Naive B cell (primary cell): Measurements from ENCODE around the gene NDUFS8. TPM values are rescaled to one million over a fixed set of nuclear protein-coding genes. Genes with fewer than 3 reads are reported as not detected.

Experiments used
- ATAC-seq, 2 donors: fragments of 150-1000 bp; cut with Tn5 transposase; 2 replicates each; pipeline ENCODE4 v1.10.0; 2021; ENCODE audit warnings: low read depth in 2 of 2, mild to moderate bottlenecking in 2 of 2, moderate library complexity in 2 of 2
- DNase-seq: peaks from one replicate; pipeline ENCODE4 v3.0.0; 2022
- H3K27ac Mint-ChIP-seq, 6 donors: one replicate each; pipeline ENCODE4 v1.8.0; 2020 to 2022; ENCODE audit warnings: mild to moderate bottlenecking in 6 of 6, mixed read lengths in 6 of 6, moderate library complexity in 5 of 6, inconsistent platforms in 2 of 6
- H3K27me3 Mint-ChIP-seq, 3 donors: one replicate each; pipeline ENCODE4 v1.8.0; 2021 to 2022; ENCODE audit warnings: mixed read lengths in 3 of 3, mild to moderate bottlenecking in 1 of 3
- H3K36me3 Mint-ChIP-seq, 2 donors: one replicate each; pipeline ENCODE4 v1.8.0; 2020 to 2022; ENCODE audit warnings: mixed read lengths in 2 of 2, inconsistent platforms in 1 of 2, mild to moderate bottlenecking in 1 of 2
- H3K4me1 Mint-ChIP-seq, 3 donors: one replicate each; pipeline ENCODE4 v1.8.0; 2020 to 2022; ENCODE audit warnings: mixed read lengths in 3 of 3, inconsistent platforms in 1 of 3, mild to moderate bottlenecking in 1 of 3, moderate library complexity in 1 of 3
- H3K4me3 Mint-ChIP-seq, 8 donors: one replicate each; pipeline ENCODE4 v1.8.0; 2020 to 2022; ENCODE audit warnings: mild to moderate bottlenecking in 8 of 8, mixed read lengths in 8 of 8, moderate library complexity in 8 of 8, inconsistent platforms in 2 of 8
- H3K9me3 Mint-ChIP-seq, 7 donors: one replicate each; pipeline ENCODE4 v1.8.0; 2020 to 2022; ENCODE audit warnings: mixed read lengths in 7 of 7, mild to moderate bottlenecking in 5 of 7, inconsistent platforms in 2 of 7, moderate library complexity in 1 of 7
- polyA plus RNA-seq, 6 donors: library from polyadenylated mRNA; unstranded; fragments of 300-500 nt; fragmentation: Illumina TruSeq; gene quantifications; one replicate each; pipeline ENCODE4 v1.2.3, GENCODE V29; 2021; ENCODE audit warnings: low read depth in 6 of 6

NDUFS8 gene
- polyA plus RNA-seq, 6 donors from 2014 or later: 110 to 130 (median 119) TPM

DNA sequence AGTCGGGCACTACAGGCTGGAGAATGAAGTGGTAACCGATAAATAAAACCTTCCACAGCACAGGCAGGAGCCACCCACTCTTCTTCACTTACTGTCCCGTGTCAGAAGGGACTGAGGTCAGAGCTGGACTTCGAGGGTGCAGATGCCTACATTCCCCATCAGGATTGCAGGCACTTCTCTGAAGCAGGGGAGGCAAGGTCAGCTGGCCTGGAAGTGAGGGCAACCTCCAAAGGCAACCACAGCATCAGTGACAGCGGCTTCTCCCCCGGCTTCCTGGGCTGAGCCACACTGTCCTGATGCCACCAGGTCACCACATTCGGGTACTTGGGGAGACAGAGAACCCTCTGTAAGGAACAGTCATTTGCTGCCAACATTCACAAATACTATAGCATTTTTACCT is 31.0 kb downstream of the NDUFS8 start:
- Mint-ChIP-seq H3K4me3 (no peak overlapping the region), H3K36me3 (peaks cover 18 to 21% of the 10 kb centered on the region in 2 donors), H3K27me3 (no peaks in the 10 kb centered on the region), H3K9me3 (no peaks in the 10 kb centered on the region), H3K27ac (no peak overlapping the region), H3K4me1 (no peaks in the 10 kb centered on the region)
- DNase-seq (no peak), ATAC-seq (no peak)

DNA sequence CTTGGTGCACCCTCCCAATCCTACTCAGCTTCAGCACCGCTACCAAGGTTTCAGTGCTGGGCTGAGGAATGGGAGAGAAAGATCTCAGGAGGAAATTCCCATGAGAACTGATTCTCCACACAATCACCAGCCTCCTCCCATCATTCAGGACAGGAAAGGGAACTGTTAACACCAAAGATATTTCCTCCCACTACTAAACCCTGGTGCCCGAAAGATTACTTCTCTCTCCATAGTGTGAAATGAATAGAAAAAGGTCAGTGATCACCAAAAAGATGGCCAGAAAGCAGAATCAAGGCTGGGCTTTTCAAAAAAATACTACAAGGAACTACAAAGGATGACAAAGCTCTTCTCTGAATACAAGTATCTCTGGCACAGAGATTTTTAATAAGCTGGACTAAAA is 34.4 kb downstream of the NDUFS8 start:
- ATAC-seq: no peak

DNA sequence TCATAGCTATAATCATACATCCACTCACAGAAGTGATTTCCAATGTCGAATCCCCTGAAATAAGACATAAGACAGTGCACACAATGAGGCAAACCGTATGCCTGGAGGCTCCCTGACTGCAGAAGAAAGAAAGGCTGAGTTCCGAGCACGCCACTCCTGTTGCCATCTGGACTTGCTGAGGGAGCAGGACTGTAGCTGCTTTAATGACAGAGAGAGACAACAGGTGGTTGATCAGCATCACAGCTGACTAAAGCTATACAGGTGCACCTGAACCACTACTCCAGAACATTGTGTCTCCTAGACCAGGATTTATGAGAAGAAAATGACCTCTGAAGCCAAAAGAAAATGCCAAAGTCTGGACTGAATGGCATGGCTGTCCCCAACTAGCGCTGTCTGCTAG is 35.4 kb downstream of the NDUFS8 start:
- Mint-ChIP-seq H3K4me3 (no peak overlapping the region), H3K27me3 (no peaks in the 10 kb centered on the region), H3K27ac (no peak overlapping the region), H3K9me3 (no peaks in the 10 kb centered on the region), H3K36me3 (peaks cover 34 to 35% of the 10 kb centered on the region in 2 donors), H3K4me1 (no peaks in the 10 kb centered on the region)
- ATAC-seq: no peak
- no peak for DNase-seq

More for the DNA sequence above, 34.4 kb downstream of the NDUFS8 start:
- no peak overlapping the region for H3K4me3 Mint-ChIP-seq
- peak overlapping the region in 1 of 6 donors; percentile 40 for H3K27ac Mint-ChIP-seq
- H3K36me3 Mint-ChIP-seq: peaks cover 25 to 35% of the 10 kb centered on the region in 2 donors
- no peaks in the 10 kb centered on the region for H3K9me3 Mint-ChIP-seq
- no peaks in the 10 kb centered on the region for H3K27me3 Mint-ChIP-seq
- DNase-seq: no peak
- H3K4me1 Mint-ChIP-seq: no peaks in the 10 kb centered on the region

DNA sequence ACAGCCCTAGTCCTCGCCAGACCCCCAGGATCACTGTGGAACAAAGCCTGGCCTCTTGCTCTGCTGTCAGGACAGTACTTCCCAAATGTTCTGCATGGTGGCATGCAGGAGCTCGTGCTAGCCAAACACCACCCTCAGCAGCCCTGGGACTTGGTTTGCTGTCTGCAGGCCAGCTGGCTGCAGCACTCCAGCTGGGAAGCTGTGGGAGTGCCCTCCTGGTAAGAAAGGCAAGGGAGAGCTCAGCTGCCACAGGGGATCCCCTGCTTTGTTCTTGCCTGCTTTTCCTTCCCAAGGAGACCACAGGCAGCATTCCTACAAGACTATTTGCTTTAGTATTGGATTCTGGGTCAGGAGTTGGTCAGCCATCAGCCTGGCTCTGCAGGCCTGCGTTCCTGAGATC is 36.3 kb downstream of the NDUFS8 start:
- ATAC-seq: no peak
- H3K4me1 Mint-ChIP-seq: peaks cover 0 to 8% (median 0%) of the 10 kb centered on the region in 3 donors
- H3K9me3 Mint-ChIP-seq: no peaks in the 10 kb centered on the region
- H3K27ac Mint-ChIP-seq: no peak overlapping the region
- H3K36me3 Mint-ChIP-seq: peaks cover 34 to 35% of the 10 kb centered on the region in 2 donors
- DNase-seq: no peak
- H3K4me3 Mint-ChIP-seq: no peak overlapping the region
- no peaks in the 10 kb centered on the region for H3K27me3 Mint-ChIP-seq

DNA sequence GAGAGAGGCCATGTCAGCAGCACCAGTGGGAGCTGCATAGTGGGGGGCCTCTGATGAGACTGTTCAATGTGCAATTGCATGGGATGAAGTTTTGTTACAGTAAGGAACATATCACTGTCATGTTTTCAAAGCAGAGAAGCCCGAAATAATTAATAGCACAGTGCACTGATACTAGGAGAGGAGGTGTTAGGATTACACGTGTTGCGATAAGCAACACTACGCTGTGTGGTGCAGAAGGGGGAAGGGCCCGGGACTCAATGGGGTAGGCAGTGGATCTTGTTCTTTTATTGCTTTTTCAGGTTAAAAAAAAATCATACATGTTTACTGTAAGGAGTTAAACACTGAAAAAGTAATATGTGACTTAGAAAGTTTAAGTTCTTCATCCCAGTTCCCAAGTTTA is 37.5 kb downstream of the NDUFS8 start:
- H3K4me3 Mint-ChIP-seq: no peak overlapping the region
- H3K36me3 Mint-ChIP-seq: peaks cover 34 to 35% of the 10 kb centered on the region in 2 donors
- H3K4me1 Mint-ChIP-seq: peaks cover 0 to 9% (median 0%) of the 10 kb centered on the region in 3 donors
- no peak for ATAC-seq
- no peak for DNase-seq
- H3K9me3 Mint-ChIP-seq: no peaks in the 10 kb centered on the region
- H3K27me3 Mint-ChIP-seq: no peaks in the 10 kb centered on the region
- H3K27ac Mint-ChIP-seq: peak overlapping the region in 1 of 6 donors; percentile 20

DNA sequence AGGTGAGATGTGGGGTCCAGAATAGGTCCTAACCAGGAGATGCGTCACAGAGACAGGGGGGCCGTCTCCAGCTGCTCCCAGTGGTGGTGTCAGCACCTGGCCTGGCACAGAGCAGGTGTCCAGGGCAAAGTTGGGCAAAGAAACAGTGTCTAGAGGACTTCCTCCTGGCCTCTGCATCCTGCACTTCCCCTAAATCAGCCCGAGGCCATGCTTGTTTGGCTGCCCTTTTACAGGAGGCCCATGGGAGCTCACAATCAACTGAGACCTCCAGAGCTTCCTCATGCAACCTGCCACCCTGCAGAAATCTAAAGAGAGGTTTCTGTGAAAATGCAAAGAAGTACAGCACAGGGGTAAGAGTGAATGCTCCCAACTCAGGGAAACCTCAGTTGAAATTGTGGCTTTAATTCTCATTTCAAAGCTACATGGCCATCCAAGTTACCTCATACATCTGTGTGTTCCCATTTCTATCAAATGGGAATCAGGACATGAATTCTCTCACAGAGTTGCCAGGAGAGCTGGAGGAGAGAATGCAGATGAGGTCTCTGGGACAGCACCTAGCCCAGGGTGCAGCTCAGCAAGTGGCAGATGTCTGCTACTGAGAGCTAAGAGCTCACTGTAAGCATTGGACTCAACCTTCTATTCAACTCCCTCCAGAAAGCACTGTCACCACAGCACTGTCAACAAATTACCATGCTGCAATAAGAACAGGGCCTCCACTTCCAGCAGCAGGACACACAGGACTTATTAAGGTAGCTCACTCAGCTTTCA is 41.0 kb downstream of the NDUFS8 start:
- Mint-ChIP-seq H3K4me3 (no peak overlapping the region), H3K36me3 (peaks cover 19 to 28% of the 10 kb centered on the region in 2 donors), H3K4me1 (peaks cover 0 to 9% (median 0%) of the 10 kb centered on the region in 3 donors), H3K27me3 (no peaks in the 10 kb centered on the region), H3K9me3 (no peaks in the 10 kb centered on the region), H3K27ac (peak overlapping the region in 4 of 6 donors; percentile 54 to 70 (median 64))
- DNase-seq (no peak), ATAC-seq (no peak)

DNA sequence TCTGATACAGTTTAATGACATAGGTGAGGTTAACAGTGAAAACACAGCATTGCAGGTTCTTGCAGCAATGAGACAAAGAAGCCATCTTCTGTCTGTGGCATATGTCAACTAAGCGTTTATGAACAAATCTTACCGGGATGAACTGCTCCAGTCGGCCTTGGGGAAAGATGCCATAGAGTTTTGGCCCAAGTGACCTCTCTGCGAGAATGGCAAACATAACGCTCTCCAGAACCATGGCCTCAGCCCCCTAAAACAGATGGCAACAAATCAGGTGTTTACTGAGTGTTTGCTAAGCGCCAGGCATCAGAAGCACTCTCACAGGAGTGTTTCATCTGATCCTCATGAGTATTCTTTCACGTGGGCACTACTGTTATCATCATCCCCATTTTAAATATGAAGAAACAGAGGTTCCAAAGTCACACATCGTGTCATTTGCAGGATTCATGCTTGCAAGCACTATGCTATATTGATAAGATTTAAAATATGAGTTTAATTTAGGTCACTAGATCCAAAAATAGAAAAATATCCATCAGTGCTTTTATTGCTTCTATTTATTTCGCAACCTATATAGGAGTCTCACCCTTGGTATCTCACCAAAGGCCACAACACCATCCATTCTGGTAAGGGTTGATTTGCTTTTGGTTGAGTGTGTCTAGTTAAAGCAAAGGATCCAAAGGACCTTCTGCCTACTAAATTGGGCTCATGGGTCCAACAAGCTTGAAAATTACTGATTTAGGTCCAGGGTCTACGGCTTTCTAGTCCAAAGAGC is 44.3 kb downstream of the NDUFS8 start:
- H3K27ac Mint-ChIP-seq: no peak overlapping the region
- no peaks in the 10 kb centered on the region for H3K9me3 Mint-ChIP-seq
- H3K4me1 Mint-ChIP-seq: peaks cover 5 to 22% (median 14%) of the 10 kb centered on the region in 3 donors
- no peaks in the 10 kb centered on the region for H3K27me3 Mint-ChIP-seq
- peaks cover 7 to 18% of the 10 kb centered on the region in 2 donors for H3K36me3 Mint-ChIP-seq
- H3K4me3 Mint-ChIP-seq: no peak overlapping the region
- no peak for ATAC-seq
- no peak for DNase-seq

DNA sequence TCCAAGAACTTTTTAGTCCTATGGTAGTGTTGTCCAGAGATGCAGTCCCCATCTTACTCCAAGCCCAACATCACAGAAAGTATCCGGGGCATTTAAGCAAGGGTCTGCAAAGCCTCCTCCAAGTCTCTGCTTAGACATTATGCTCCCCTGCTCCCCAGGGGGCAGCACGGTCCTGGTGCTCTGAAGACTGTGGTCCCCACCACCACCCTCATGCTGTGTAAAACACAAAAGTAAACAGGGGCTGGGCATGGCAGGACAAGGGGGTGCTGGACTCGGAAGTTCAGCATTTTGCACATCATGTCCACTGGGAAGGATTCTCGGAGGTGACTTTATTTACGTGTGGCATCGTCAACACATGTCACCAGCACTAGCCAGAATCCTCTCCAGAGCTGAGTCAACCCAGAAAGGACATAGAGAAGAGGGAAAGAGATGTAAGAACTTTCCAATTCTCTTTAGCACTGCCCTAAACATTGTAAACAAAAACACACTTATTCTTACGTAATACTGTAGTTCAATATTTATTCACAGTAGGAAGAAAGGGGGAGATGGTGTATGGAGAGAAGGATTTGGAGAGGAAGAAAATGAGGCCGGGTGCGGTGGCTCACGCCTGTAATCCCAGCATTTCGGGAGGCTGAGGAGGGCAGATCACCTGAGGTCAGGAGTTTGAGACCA is 46.0 kb downstream of the NDUFS8 start:
- DNase-seq: no peak
- Mint-ChIP-seq H3K27ac (peak overlapping the region in 2 of 6 donors; percentile 25 to 49), H3K27me3 (no peaks in the 10 kb centered on the region), H3K4me3 (no peak overlapping the region), H3K9me3 (no peaks in the 10 kb centered on the region), H3K4me1 (peaks cover 5 to 16% (median 14%) of the 10 kb centered on the region in 3 donors), H3K36me3 (peaks cover 0 to 11% of the 10 kb centered on the region in 2 donors)
- no peak for ATAC-seq

DNA sequence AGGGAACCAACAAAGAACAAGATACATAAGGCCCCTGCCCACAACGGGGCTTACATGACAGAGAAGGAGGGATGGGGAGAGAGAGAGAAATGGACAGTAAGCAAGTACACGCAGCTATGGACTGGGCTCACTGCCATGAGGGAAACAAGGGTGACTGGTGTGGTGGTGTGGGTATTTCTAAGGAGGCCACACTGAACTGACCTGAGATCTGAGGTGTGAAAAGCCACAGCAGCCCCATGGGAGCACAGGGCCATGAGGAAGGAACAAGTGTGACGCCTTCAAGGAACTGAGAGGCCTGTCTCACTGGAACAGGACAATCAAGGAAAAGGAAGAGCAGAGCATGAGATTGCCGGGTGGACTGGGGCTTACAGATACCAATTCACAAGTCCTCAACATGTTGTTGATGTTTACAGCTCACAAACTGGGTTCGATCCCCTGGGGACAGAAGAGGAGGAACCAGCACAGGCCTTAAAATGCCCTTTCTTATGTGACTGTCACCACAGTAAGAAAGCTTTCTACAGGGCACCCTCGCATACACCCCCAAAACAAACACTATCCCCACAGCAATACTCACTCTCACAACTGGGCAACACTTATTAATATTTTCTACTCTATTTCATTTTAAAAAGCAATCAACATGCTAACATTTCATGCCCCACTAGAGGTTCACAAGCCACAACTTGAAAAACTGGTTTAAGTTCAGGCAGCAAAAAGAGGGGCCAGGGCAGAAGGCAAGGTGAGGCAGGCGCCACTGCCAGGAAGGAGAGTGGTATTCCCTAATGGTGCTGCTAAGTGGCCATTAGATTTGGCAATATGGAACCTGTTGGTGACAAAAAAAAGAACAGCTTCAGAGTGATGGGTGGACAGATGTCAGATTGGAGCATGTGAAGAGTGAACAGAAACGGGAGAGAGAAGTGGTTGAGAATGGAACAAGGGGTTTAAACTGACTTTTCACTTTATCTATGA is 47.4 kb downstream of the NDUFS8 start:
- H3K27me3 Mint-ChIP-seq: no peaks in the 10 kb centered on the region

DNA sequence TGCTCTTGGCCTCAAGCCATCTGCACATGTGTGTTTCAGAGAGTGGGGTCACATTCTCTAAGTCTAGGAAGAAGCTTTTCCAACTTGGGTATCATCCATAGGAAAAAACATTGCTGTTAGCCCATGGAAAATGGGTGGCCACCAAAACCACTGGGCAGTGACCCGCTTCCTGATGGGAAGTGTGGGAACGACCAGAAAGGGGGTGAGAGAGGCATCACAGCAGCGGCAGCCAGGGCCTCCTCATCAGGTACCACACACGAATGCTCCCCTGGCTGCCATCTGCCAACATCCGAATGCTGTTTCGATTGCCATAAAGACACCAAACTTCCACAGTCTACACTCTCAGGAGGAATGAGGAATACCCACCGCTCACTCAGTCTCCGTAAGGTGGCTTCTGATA is 50.4 kb downstream of the NDUFS8 start:
- Mint-ChIP-seq H3K4me1 (peaks cover 5 to 14% (median 13%) of the 10 kb centered on the region in 3 donors), H3K27me3 (no peaks in the 10 kb centered on the region), H3K9me3 (no peaks in the 10 kb centered on the region), H3K4me3 (no peak overlapping the region), H3K36me3 (peaks cover 0 to 5% of the 10 kb centered on the region in 2 donors), H3K27ac (peak overlapping the region in 2 of 6 donors; percentile 37 to 53)
- no peak for ATAC-seq
- no peak for DNase-seq

More for the DNA sequence above, 47.4 kb downstream of the NDUFS8 start:
- H3K4me3 Mint-ChIP-seq: peak overlapping the region in 2 of 8 donors; percentile 28 to 40
- peaks cover 0 to 11% of the 10 kb centered on the region in 2 donors for H3K36me3 Mint-ChIP-seq
- peak overlapping the region in 4 of 6 donors; percentile 26 to 91 (median 56) for H3K27ac Mint-ChIP-seq
- DNase-seq (no peak), ATAC-seq (peak in 1 of 2 donors; percentile 21)
- no peaks in the 10 kb centered on the region for H3K9me3 Mint-ChIP-seq
- peaks cover 5 to 14% (median 13%) of the 10 kb centered on the region in 3 donors for H3K4me1 Mint-ChIP-seq

DNA sequence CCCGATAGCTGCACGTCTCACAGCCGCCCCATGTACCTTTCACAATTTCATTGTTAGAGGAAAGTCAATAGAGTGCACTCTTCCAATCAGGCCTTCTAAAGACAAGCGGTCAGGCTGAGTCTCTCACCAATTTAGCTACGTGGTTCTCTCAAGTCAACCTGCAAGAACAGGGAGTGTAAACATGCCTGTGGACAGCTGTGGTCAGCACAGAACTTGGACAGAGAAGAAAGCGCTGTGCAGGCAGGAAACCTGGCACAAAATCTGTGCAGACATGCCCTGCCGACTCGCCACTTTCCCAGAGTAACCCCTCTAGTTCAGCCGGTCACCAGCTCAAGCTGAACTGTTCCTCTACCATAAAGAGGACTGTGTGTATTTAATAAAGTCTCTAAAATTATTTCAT is 51.2 kb downstream of the NDUFS8 start:
- ATAC-seq (no peak), DNase-seq (no peak)
- Mint-ChIP-seq H3K27me3 (no peaks in the 10 kb centered on the region), H3K4me1 (peaks cover 5 to 13% (median 12%) of the 10 kb centered on the region in 3 donors), H3K4me3 (no peak overlapping the region), H3K9me3 (no peaks in the 10 kb centered on the region), H3K36me3 (peaks cover 0 to 5% of the 10 kb centered on the region in 2 donors), H3K27ac (no peak overlapping the region)

DNA sequence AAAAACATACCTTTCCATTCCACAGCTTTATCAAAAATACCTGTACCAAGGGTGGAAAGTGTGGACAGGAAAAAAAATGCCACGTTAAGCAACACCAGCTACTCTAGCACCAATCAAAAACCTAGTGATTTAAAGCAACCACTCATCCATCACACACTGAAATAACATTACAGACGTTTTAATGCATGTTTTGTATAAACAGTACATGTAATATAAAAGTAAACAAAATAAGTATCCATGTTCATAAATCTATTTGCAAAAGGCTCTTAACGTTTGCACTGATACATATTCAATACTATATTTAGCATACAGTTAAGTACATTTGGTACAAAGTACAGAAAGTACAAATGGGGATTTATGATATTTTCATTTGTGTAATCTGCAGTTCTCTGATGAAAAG is 52.0 kb downstream of the NDUFS8 start:
- no peaks in the 10 kb centered on the region for H3K27me3 Mint-ChIP-seq
- peaks cover 0 to 5% of the 10 kb centered on the region in 2 donors for H3K36me3 Mint-ChIP-seq
- no peak overlapping the region for H3K4me3 Mint-ChIP-seq
- H3K9me3 Mint-ChIP-seq: no peaks in the 10 kb centered on the region
- peaks cover 5 to 9% (median 7%) of the 10 kb centered on the region in 3 donors for H3K4me1 Mint-ChIP-seq
- H3K27ac Mint-ChIP-seq: no peak overlapping the region
- ATAC-seq (no peak), DNase-seq (no peak)
